ENCODE measurements around the gene ASTN2. TPM values are rescaled to one million over a fixed set of nuclear protein-coding genes. Genes with fewer than 3 reads are reported as not detected.

The ASTN2 gene
- total RNA-seq, 1 experiment from 2014 or later, result 7.4 TPM

DNA sequence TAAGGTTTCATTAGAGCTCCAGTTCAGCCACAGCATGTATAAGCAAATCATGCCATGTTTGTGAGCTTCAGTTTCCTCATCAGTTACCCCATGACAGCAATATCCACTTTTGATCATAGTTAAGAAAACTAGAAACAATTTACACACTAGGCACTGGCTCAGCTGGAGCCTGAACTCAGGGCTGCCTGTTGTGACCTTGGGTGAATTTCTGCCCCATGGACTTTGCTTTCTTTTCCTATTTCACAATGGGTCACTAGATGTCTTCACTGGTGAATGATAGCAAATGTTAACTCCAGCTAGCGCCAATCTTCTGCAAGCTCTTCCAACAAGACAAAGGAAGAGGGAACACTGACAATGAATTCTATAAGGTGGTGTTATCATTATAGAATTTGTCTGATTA lies 961.1 kb downstream of the ASTN2 start:
- no peak for DNase-seq
- H3K36me3 ChIP-seq (replicated peaks; ENCODE audit: control insufficient read depth, insufficient read depth, low read length), result no peaks in the 10 kb centered on the region
- H3K27me3 ChIP-seq (ENCODE audit: control insufficient read depth, insufficient read depth, low read length), result no peaks in the 10 kb centered on the region
- H3K4me3 ChIP-seq (ENCODE audit: insufficient read depth, low read depth, low read length), result no peak overlapping the region

GRCh38 chr9:116452634-116453033 lies 962.2 kb downstream of the ASTN2 start:
- Histone ChIP-seq H3K4me3 (ENCODE audit: insufficient read depth, low read depth, low read length) (no peak overlapping the region), H3K27me3 (ENCODE audit: control insufficient read depth, insufficient read depth, low read length) (no peaks in the 10 kb centered on the region), H3K36me3 (replicated peaks; ENCODE audit: control insufficient read depth, insufficient read depth, low read length) (no peaks in the 10 kb centered on the region)
- DNase-seq, result no peak

- DNase-seq, result no peak
- no peaks in the 10 kb centered on the region for H3K27me3 ChIP-seq (ENCODE audit: control insufficient read depth, insufficient read depth, low read length)
These were observed 962.6 kb downstream of the ASTN2 start for GRCh38 chr9:116452227-116452626.

GRCh38 chr9:116451500-116452115 lies 963.2 kb downstream of the ASTN2 start:
- Histone ChIP-seq H3K36me3 (replicated peaks; ENCODE audit: control insufficient read depth, insufficient read depth, low read length) (no peaks in the 10 kb centered on the region), H3K4me3 (ENCODE audit: insufficient read depth, low read depth, low read length) (no peak overlapping the region), H3K27me3 (ENCODE audit: control insufficient read depth, insufficient read depth, low read length) (no peaks in the 10 kb centered on the region)
- DNase-seq, result no peak

More at GRCh38 chr9:116452227-116452626, 962.6 kb downstream of the ASTN2 start:
- no peaks in the 10 kb centered on the region for H3K36me3 ChIP-seq (replicated peaks; ENCODE audit: control insufficient read depth, insufficient read depth, low read length)
- no peak overlapping the region for H3K4me3 ChIP-seq (ENCODE audit: insufficient read depth, low read depth, low read length)

- Histone ChIP-seq H3K27me3 (ENCODE audit: control insufficient read depth, insufficient read depth, low read length) (no peaks in the 10 kb centered on the region), H3K36me3 (replicated peaks; ENCODE audit: control insufficient read depth, insufficient read depth, low read length) (no peaks in the 10 kb centered on the region), H3K4me3 (ENCODE audit: insufficient read depth, low read depth, low read length) (no peak overlapping the region)
- DNase-seq, result no peak
These were observed 964.3 kb downstream of the ASTN2 start for GRCh38 chr9:116450378-116451139.

DNA sequence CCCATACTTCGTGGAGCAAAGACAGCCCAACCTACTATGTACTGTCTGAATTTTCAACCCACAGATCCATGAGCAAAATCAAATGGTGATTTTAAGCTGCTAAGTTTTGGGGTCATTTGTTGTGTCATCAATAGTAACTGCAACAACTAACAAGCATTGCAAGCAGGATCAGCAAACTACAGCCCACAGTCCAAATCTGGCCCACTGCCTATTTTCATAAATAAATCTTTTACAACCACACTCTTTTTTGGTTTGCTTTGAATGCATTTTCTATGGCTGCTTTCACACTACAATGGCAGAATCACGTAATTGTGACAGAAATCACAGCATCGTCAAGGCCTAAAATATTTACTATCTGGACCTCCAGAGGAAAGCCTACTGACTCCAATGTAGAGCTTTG lies 964.9 kb downstream of the ASTN2 start:
- H3K27me3 ChIP-seq (ENCODE audit: control insufficient read depth, insufficient read depth, low read length), result no peaks in the 10 kb centered on the region
- no peaks in the 10 kb centered on the region for H3K36me3 ChIP-seq (replicated peaks; ENCODE audit: control insufficient read depth, insufficient read depth, low read length)
- no peak overlapping the region for H3K4me3 ChIP-seq (ENCODE audit: insufficient read depth, low read depth, low read length)
- no peak for DNase-seq

DNA sequence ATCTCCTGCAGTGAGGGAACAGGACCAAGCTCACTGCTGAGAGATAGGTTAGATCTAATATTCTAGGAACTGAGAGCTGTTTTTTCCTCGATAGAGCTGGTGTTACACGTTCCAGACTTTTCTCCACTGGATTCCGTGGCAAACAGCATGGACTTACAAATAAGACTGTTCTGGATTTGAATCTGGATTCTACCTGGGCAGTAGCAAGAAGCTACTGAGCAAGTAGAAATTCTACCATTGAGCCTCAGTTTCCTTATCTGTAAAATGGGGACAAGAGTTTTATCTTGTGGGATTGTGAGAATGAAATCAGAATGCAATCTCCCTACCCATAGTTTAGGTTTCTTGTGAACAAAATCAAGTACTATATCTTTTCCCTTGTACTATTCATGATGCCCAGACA lies 966.4 kb downstream of the ASTN2 start:
- Histone ChIP-seq H3K36me3 (replicated peaks; ENCODE audit: control insufficient read depth, insufficient read depth, low read length) (no peaks in the 10 kb centered on the region), H3K4me3 (ENCODE audit: insufficient read depth, low read depth, low read length) (no peak overlapping the region), H3K27me3 (ENCODE audit: control insufficient read depth, insufficient read depth, low read length) (no peaks in the 10 kb centered on the region)
- no peak for DNase-seq

DNA sequence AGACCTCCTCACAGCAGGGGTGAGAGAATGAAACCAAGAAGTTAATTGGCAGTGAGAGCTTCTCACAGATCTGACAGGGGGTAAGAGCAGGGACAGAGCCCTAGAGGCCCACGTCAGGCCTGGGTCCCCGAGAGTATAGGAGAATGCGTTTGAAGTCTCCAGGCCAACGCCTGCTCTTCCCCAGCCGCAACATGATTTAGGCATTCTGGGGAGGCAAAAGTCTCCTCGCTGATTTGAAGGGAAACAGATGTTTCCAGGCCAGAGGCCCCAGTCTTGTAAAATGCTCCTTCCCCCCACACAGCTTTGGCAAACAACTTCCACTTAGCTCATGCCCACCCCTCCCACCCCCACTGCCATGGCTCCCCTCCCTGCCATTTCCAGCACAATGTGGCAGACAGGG lies 966.9 kb downstream of the ASTN2 start:
- DNase-seq, result no peak
- no peaks in the 10 kb centered on the region for H3K36me3 ChIP-seq (replicated peaks; ENCODE audit: control insufficient read depth, insufficient read depth, low read length)
- H3K4me3 ChIP-seq (ENCODE audit: insufficient read depth, low read depth, low read length), result no peak overlapping the region
- H3K27me3 ChIP-seq (ENCODE audit: control insufficient read depth, insufficient read depth, low read length), result no peaks in the 10 kb centered on the region

- H3K36me3 ChIP-seq (replicated peaks; ENCODE audit: control insufficient read depth, insufficient read depth, low read length), result no peaks in the 10 kb centered on the region
- no peak overlapping the region for H3K4me3 ChIP-seq (ENCODE audit: insufficient read depth, low read depth, low read length)
- DNase-seq, result no peak
- H3K27me3 ChIP-seq (ENCODE audit: control insufficient read depth, insufficient read depth, low read length), result no peaks in the 10 kb centered on the region
These were observed 972.3 kb downstream of the ASTN2 start for GRCh38 chr9:116442528-116442927.

DNA sequence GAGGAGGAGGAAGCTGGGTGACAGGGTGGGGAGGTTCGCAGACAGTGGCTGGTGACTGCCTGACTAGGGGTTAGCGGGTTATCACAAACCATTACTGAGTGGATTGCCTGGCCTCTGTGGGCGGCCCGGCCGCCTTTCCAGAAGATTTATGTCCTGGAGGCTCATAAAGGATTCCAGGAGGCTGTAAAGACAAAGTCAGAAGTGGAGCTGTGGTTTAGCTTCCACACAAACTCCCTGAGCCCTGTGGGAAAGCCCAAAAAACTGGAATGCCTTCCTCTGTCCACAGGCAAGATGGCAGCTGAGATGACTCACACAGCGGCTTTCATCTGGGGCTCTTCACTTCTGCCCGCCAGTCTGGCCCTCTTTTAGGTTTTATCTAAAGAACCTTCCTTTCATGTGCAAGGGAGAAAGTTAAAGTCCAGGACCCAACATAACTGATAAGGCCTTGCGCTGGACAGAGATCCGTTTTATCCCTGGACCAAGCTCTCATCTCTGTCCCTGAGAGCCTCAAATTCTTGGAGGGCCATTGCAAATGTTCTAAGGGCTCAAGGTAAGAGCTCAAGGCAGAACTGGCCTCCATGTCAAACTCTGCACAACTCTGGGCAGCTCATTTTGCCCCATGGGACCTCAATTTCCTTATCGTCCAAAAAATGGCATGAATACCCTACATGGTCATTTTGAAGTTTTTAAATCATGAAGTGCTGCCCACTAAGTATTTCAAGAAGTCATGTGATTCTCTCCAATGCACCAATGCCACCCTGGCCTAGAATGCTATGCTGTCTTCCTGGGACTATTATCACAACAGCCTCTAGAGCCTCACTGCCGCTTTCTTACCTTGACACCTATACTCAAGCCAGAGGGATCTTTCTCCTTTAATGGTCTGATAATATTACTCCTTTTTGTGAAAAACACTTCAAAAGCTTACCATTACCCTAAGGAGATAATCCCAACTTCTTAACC lies 977.2 kb downstream of the ASTN2 start:
- DNase-seq, result no peak
- Histone ChIP-seq H3K27me3 (ENCODE audit: control insufficient read depth, insufficient read depth, low read length) (no peaks in the 10 kb centered on the region), H3K36me3 (replicated peaks; ENCODE audit: control insufficient read depth, insufficient read depth, low read length) (no peaks in the 10 kb centered on the region), H3K4me3 (ENCODE audit: insufficient read depth, low read depth, low read length) (no peak overlapping the region)

DNA sequence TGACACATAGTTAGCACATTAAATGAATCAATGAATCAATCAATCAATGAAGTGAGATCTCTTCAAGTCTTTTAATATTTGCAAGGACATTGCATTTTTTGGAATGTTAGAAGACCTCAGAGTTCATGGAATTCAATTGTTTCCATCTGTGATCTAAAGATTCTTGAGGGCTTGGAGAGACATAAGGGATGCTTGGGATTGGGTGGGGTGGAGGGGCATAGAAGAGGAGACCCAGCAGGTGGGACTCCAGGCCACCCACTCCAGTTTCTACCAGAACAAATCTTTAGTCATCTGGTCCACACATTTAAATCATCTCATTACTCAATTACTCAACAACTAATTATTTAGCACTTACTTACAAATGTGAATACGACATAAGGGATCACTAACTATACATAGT lies 978.7 kb downstream of the ASTN2 start:
- no peak overlapping the region for H3K4me3 ChIP-seq (ENCODE audit: insufficient read depth, low read depth, low read length)
- no peaks in the 10 kb centered on the region for H3K36me3 ChIP-seq (replicated peaks; ENCODE audit: control insufficient read depth, insufficient read depth, low read length)
- no peaks in the 10 kb centered on the region for H3K27me3 ChIP-seq (ENCODE audit: control insufficient read depth, insufficient read depth, low read length)
- no peak for DNase-seq

GRCh38 chr9:116435706-116436105 lies 979.2 kb downstream of the ASTN2 start:
- Histone ChIP-seq H3K36me3 (replicated peaks; ENCODE audit: control insufficient read depth, insufficient read depth, low read length) (no peaks in the 10 kb centered on the region), H3K27me3 (ENCODE audit: control insufficient read depth, insufficient read depth, low read length) (no peaks in the 10 kb centered on the region), H3K4me3 (ENCODE audit: insufficient read depth, low read depth, low read length) (no peak overlapping the region)
- no peak for DNase-seq

- no peaks in the 10 kb centered on the region for H3K36me3 ChIP-seq (replicated peaks; ENCODE audit: control insufficient read depth, insufficient read depth, low read length)
These were observed 980.5 kb downstream of the ASTN2 start for GRCh38 chr9:116434314-116434713.

DNA sequence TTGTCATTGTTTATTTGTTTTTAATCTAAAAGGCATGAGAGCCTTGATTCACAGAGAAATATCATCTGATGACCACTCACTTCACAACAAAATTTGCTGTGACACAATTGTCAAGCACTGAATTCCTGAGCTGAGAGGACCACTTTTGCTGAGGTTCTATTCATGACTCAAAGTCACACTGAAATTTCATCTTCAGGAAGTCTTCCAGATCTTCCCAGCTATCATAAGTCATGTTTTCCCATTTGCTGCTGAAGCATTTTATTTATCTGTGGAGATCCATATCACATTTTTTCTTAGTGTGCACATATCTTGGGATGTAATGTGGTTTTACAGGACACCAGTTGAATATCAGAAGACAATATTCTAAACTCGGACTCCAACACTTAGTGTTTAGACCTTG lies 982.8 kb downstream of the ASTN2 start:
- no peak for DNase-seq
- no peaks in the 10 kb centered on the region for H3K36me3 ChIP-seq (replicated peaks; ENCODE audit: control insufficient read depth, insufficient read depth, low read length)

More at GRCh38 chr9:116434314-116434713, 980.5 kb downstream of the ASTN2 start:
- Histone ChIP-seq H3K27me3 (ENCODE audit: control insufficient read depth, insufficient read depth, low read length) (no peaks in the 10 kb centered on the region), H3K4me3 (ENCODE audit: insufficient read depth, low read depth, low read length) (no peak overlapping the region)
- DNase-seq, result no peak

More for the DNA sequence above, 982.8 kb downstream of the ASTN2 start:
- no peak overlapping the region for H3K4me3 ChIP-seq (ENCODE audit: insufficient read depth, low read depth, low read length)
- H3K27me3 ChIP-seq (ENCODE audit: control insufficient read depth, insufficient read depth, low read length), result no peaks in the 10 kb centered on the region

Data from H7 (cell line).